GM12878 (cell line): ENCODE data around the gene GGCX. TPM values are rescaled to one million over a fixed set of nuclear protein-coding genes. Genes with fewer than 3 reads are reported as not detected.

Experiments used
- ATAC-seq: fragments of 200-7000 bp; cut with Tn5 transposase; 3 replicates; pipeline ENCODE4 v1.9.1; 2020; ENCODE audit warnings: mild to moderate bottlenecking, moderate library complexity
- BruUV-seq: library from RNA; stranded (reverse); fragments of 400-500 nt; replicated peaks from 2 replicates; lab custom pipeline; 2021; lab: Mats Ljungman, UMichigan
- CTCF ChIA-PET: fragments of 300-600 bp; sonication (Branson Sonifier 250); formaldehyde crosslinking; extraction: SDS; loops from one replicate; lab custom pipeline; 2021; ENCODE audit warnings: inconsistent platforms; lab: Yijun Ruan, JAX
- POLR2A ChIA-PET: fragments of 350-600 bp; formaldehyde crosslinking; extraction: SDS; loops from one replicate; lab custom pipeline; 2021; ENCODE audit warnings: inconsistent platforms; lab: Charles Lee
- RAD21 ChIA-PET: fragments of 300-600 bp; sonication (Branson Sonifier 250); formaldehyde crosslinking; loops from one replicate; lab custom pipeline; 2023; ENCODE audit warnings: antibody characterized with exemption; ENCODE audit not compliant: unreplicated experiment; lab: Charles Lee
- SMC1A ChIA-PET: fragments of 300-600 bp; sonication (Branson Sonifier 250); formaldehyde crosslinking; loops from one replicate; lab custom pipeline; 2023; ENCODE audit not compliant: unreplicated experiment, uncharacterized antibody; lab: Charles Lee
- DNase-seq: peaks from one replicate; pipeline ENCODE4 v3.0.0-alpha.2; 2011; ENCODE audit warnings: low read depth, low spot score
- FAIRE-seq: peaks from 3 replicates; lab custom pipeline; 2011; peaks lifted over from hg19 to GRCh38; lab: Jason Lieb, UNC
- H2AFZ ChIP-seq: 2 replicates; pipeline ENCODE4 v1.6.0; 2011; ENCODE audit warnings: low read depth, low read length, control low read depth; ENCODE audit not compliant: control insufficient read depth
- H3K27ac ChIP-seq: 2 replicates; pipeline ENCODE4 v1.5.1; 2011; ENCODE audit warnings: control low read depth; ENCODE audit not compliant: control insufficient read depth, insufficient read depth
- H3K27me3 ChIP-seq, 2 experiments: replicated peaks in 1 of 2; 2 replicates each; pipeline versions ENCODE4 v1.6.0 to v1.6.1; 2011; ENCODE audit warnings: low read length in 1 of 2; ENCODE audit not compliant: control insufficient read depth in 2 of 2, insufficient read depth in 2 of 2
- H3K36me3 ChIP-seq, 2 experiments: 2 replicates each; pipeline ENCODE4 v1.5.1; 2011; ENCODE audit warnings: low read length in 1 of 2; ENCODE audit not compliant: control insufficient read depth in 2 of 2, insufficient read depth in 2 of 2
- H3K4me1 ChIP-seq: 2 replicates; pipeline ENCODE4 v1.6.1; 2011; ENCODE audit warnings: mild to moderate bottlenecking, low read length, moderate library complexity, mixed read lengths; ENCODE audit not compliant: control insufficient read depth, insufficient read depth
- H3K4me2 ChIP-seq: 2 replicates; pipeline ENCODE4 v1.6.0; 2011; ENCODE audit warnings: control low read depth; ENCODE audit not compliant: control insufficient read depth, insufficient read depth
- H3K4me3 ChIP-seq: fragments of 200-600 bp; sonication (generic); 2 replicates; pipeline ENCODE4 v1.5.1; 2016
- H3K79me2 ChIP-seq: 2 replicates; pipeline ENCODE4 v1.6.0; 2011; ENCODE audit warnings: low read length; ENCODE audit not compliant: control insufficient read depth, insufficient read depth
- H3K9ac ChIP-seq: 2 replicates; pipeline ENCODE4 v1.8.0; 2011; ENCODE audit warnings: low read length, control low read depth, mixed read lengths; ENCODE audit not compliant: control insufficient read depth, insufficient read depth
- H3K9me3 ChIP-seq: replicated peaks from 3 replicates; pipeline ENCODE4 v1.5.1; 2011; ENCODE audit warnings: mild to moderate bottlenecking, low read length; ENCODE audit not compliant: control insufficient read depth, insufficient read depth
- H4K20me1 ChIP-seq: 2 replicates; pipeline ENCODE4 v1.6.0; 2011; ENCODE audit not compliant: control insufficient read depth, insufficient read depth
- IKZF2 ChIP-seq, 2 experiments: fragments of 450-650 bp; IDR thresholded peaks; 2 replicates each; pipeline ENCODE4 v1.6.1; 2017; ENCODE audit warnings: mild to moderate bottlenecking in 2 of 2, moderate library complexity in 2 of 2
- POLR2AphosphoS2 ChIP-seq: IDR thresholded peaks from 2 replicates; pipeline ENCODE4 v1.6.1; 2011; ENCODE audit warnings: low read depth, mild to moderate bottlenecking, low read length, improper control_type of control experiment, moderate library complexity
- POU2F2 ChIP-seq: IDR thresholded peaks from 3 replicates; pipeline ENCODE4 v1.6.1; 2011; ENCODE audit warnings: low read depth, mild to moderate bottlenecking, low read length, borderline replicate concordance
- RELA ChIP-seq: fragments of 450-650 bp; IDR thresholded peaks from 2 replicates; pipeline ENCODE4 v1.8.0; 2014; ENCODE audit warnings: borderline replicate concordance; ENCODE audit not compliant: partially characterized antibody
- STAT1 ChIP-seq: fragments of 450-650 bp; conservative IDR thresholded peaks from 2 replicates; pipeline ENCODE4 v1.6.1; 2014; ENCODE audit warnings: antibody characterized with exemption, mild to moderate bottlenecking
- WGBS: methylation state at CpG from one replicate; pipeline ENCODE4 v1.1.6; 2016; ENCODE audit warnings: low lambda C conversion rate; ENCODE audit not compliant: insufficient replicate concordance, insufficient coverage; ENCODE audit errors: missing lambda C conversion rate; 5-methylcytosine and 5-hydroxymethylcytosine counted together
- in situ Hi-C: fragments of 300-500 bp; cut with MboI; formaldehyde crosslinking; loops from 9 replicates; pipeline ENCODE4 v1.14.3; 2018; ENCODE audit warnings: mixed read lengths
- intact Hi-C: fragments of 100-400 bp; cut with micrococcal nuclease; formaldehyde crosslinking; loops from one replicate; pipeline ENCODE4 v1.14.2; 2022; ENCODE audit not compliant: unreplicated experiment
- polyA plus RNA-seq, 11 experiments: library from polyadenylated mRNA; depleted of rRNA in 4 of 11; unstranded in 6 of 11; stranded (reverse) in 5 of 11; fragments of >200 nt; fragmentation: Nextera tagmentation in 4 of 11; fragmentation: Illumina TruSeq in 1 of 11; extraction: Ambion mirVana in 4 of 11; extraction: Trizol in 1 of 11; gene quantifications; 1 replicate in 1 of 11; 2 replicates in 10 of 11; pipeline versions ENCODE4 v1.2.1 to v1.2.3, GENCODE V29; 2011 to 2016; ENCODE audit warnings: inconsistent platforms in 2 of 11, missing spikeins in 2 of 11, low read depth in 1 of 11
- total RNA-seq, 4 experiments: library from RNA; depleted of rRNA in 3 of 4; stranded (reverse); fragments of >200 nt in 3 of 4; fragmentation: Illumina TruSeq in 1 of 4; extraction: Trizol in 1 of 4; gene quantifications; 2 replicates each; pipeline versions ENCODE4 v1.2.1 to v1.2.3, GENCODE V29; 2013 to 2021
- TF ChIP-seq, protein P1 (sequence below): fragments of 450-650 bp; IDR thresholded peaks from 2 replicates; pipeline ENCODE4 v1.6.1; 2014; ENCODE audit warnings: mild to moderate bottlenecking
- TF ChIP-seq, protein P2 (sequence below): fragments of 450-650 bp; IDR thresholded peaks from 2 replicates; pipeline ENCODE4 v1.6.1; 2017; ENCODE audit warnings: mild to moderate bottlenecking, moderate library complexity

Gene GGCX
- total and polyA plus RNA-seq, 10 of the 15 experiments (the other 5 are each of a cell fraction or from before 2014, with no cell fraction given) = 18.1 to 52.7 (median 25.0) TPM

DNA sequence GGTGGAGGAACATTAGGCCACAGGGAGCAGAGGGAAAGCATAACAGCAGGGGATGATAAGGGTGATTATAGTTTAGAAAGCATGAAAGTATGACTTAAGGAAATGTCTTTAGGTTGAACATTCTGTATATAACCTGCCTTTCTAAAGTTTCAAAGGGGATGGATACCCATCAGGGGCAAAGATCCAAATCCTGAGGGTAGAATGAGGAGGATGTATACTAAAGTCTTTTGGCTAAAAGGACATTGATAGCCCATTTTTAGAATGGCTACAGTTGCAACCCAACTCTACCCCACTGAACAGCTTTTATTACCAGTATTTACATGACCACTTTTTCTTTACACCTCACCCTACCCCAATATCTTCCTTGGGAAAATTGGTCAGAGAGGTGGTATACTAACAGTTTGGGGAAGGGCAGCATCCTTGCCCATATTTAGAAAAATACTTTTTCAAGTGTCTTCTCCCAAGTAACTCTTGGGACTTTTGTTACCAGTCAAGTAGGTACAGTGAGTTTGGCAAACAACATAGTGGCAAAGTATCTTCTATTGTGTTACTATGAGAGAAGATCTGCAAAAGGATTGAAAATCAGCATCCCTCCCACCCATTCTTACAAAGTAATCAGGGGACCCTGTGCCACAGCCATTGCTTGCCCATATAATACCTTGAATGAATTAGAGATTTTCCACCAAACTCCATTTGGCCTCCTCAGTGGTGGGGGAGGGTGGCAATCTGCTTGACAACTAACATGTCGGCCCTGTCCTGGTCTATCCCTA is 14.0 kb downstream of the GGCX start:
- H2AFZ ChIP-seq = no peak overlapping the region
- no peak for FAIRE-seq
- no peak for TF ChIP-seq RELA
- TF ChIP-seq STAT1 = no peak
- TF ChIP-seq POU2F2 = 0 out of 3 replicates have a peak, but pooled peaks have one; percentile 4
- TF ChIP-seq, protein P1, sequence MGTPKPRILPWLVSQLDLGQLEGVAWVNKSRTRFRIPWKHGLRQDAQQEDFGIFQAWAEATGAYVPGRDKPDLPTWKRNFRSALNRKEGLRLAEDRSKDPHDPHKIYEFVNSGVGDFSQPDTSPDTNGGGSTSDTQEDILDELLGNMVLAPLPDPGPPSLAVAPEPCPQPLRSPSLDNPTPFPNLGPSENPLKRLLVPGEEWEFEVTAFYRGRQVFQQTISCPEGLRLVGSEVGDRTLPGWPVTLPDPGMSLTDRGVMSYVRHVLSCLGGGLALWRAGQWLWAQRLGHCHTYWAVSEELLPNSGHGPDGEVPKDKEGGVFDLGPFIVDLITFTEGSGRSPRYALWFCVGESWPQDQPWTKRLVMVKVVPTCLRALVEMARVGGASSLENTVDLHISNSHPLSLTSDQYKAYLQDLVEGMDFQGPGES = no peak
- no peak for TF ChIP-seq IKZF2 (IDR thresholded peaks at IDR 0.05)
- TF ChIP-seq, protein P2, sequence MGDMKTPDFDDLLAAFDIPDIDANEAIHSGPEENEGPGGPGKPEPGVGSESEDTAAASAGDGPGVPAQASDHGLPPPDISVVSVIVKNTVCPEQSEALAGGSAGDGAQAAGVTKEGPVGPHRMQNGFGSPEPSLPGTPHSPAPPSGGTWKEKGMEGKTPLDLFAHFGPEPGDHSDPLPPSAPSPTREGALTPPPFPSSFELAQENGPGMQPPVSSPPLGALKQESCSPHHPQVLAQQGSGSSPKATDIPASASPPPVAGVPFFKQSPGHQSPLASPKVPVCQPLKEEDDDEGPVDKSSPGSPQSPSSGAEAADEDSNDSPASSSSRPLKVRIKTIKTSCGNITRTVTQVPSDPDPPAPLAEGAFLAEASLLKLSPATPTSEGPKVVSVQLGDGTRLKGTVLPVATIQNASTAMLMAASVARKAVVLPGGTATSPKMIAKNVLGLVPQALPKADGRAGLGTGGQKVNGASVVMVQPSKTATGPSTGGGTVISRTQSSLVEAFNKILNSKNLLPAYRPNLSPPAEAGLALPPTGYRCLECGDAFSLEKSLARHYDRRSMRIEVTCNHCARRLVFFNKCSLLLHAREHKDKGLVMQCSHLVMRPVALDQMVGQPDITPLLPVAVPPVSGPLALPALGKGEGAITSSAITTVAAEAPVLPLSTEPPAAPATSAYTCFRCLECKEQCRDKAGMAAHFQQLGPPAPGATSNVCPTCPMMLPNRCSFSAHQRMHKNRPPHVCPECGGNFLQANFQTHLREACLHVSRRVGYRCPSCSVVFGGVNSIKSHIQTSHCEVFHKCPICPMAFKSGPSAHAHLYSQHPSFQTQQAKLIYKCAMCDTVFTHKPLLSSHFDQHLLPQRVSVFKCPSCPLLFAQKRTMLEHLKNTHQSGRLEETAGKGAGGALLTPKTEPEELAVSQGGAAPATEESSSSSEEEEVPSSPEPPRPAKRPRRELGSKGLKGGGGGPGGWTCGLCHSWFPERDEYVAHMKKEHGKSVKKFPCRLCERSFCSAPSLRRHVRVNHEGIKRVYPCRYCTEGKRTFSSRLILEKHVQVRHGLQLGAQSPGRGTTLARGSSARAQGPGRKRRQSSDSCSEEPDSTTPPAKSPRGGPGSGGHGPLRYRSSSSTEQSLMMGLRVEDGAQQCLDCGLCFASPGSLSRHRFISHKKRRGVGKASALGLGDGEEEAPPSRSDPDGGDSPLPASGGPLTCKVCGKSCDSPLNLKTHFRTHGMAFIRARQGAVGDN = no peak
- TF ChIP-seq POLR2AphosphoS2 = peak; percentile 29; the same call in 1 of the 2 replicates
- no TSS peak for BruUV-seq
- ATAC-seq = peak; percentile 14
- peaks cover 5 to 24% of the 10 kb centered on the region in 2 experiments for H3K36me3 ChIP-seq
- intact Hi-C loops = no loop called here
- no peaks in the 10 kb centered on the region for H4K20me1 ChIP-seq
- no peaks in the 10 kb centered on the region for H3K27me3 ChIP-seq
- WGBS = 91% methylated on average over 1 of the region's 1 CpG
- in situ Hi-C loops = no loop called here
- no peak overlapping the region for H3K4me2 ChIP-seq
- peaks cover 7% of the 10 kb centered on the region for H3K79me2 ChIP-seq
- no peak overlapping the region for H3K27ac ChIP-seq
- H3K4me3 ChIP-seq = no peak overlapping the region
- H3K4me1 ChIP-seq = no peaks in the 10 kb centered on the region
- no peak for DNase-seq
- ChIA-PET SMC1A (interaction anchor here (6.3 kb wide), 1 partner anchor 126 kb away, joined by 201 read pairs; the partner anchor contains the start of gene SH2D6), POLR2A (interaction anchor here (1.2 to 1.7 kb wide), 2 partner anchors 9 to 13 kb away, joined by 3 to 4 read pairs; partner anchors contain the start of gene GGCX), CTCF (interaction anchor here (2.0 to 10.4 kb wide), 2 partner anchors 9 to 126 kb away, joined by 11 to 336 read pairs; partner anchors contain the start of gene SH2D6), RAD21 (interaction anchor here (1.6 kb wide), 1 partner anchor 128 kb away, joined by 5 read pairs; no protein-coding TSS in a partner anchor)
- no peaks in the 10 kb centered on the region for H3K9me3 ChIP-seq
- H3K9ac ChIP-seq = no peak overlapping the region
